Panc1 (cell line): ENCODE measurements around the gene RPP25.

Source experiments
- SIN3A ChIP-seq: IDR thresholded peaks from 2 replicates; pipeline ENCODE4 v1.6.1; 2012; ENCODE audit warnings: low read depth, mild to moderate bottlenecking, low read length, moderate library complexity, borderline replicate concordance; ENCODE audit not compliant: insufficient read depth
- TF ChIP-seq, protein P1 (sequence below): fragments of 450-650 bp; IDR thresholded peaks from 2 replicates; pipeline ENCODE4 v1.5.1; 2017; ENCODE audit warnings: mild to moderate bottlenecking
- TF ChIP-seq, protein P2 (sequence below), 2 experiments: IDR thresholded peaks; 2 replicates each; pipeline ENCODE4 v1.6.1; 2011 to 2012; ENCODE audit warnings: low read depth in 2 of 2, control low read depth in 1 of 2, low read length in 1 of 2, mild to moderate bottlenecking in 1 of 2, moderate library complexity in 1 of 2; ENCODE audit not compliant: insufficient read depth in 1 of 2

DNA sequence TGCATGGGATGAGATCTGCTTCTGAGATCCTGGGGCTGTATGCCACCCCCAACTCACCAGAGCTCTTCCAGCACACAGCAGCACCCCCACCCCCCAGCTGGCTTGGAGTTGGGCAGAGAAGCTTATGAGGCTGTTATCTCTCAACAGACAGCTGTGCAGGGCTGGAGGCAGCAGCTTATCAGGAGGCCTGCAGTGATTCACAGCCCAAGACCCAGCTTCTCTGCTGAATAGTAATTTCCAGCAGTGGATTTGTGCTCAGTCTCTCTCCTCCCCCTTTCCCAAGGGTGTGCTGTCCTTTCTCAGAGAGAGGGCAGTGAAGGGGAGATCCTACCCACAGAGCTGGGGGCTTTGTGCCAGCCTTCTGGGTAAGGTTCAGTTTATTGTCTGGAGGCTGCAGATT is 2.1 kb downstream of the RPP25 start:
- TF ChIP-seq SIN3A, result no peak
- TF ChIP-seq, protein P1, sequence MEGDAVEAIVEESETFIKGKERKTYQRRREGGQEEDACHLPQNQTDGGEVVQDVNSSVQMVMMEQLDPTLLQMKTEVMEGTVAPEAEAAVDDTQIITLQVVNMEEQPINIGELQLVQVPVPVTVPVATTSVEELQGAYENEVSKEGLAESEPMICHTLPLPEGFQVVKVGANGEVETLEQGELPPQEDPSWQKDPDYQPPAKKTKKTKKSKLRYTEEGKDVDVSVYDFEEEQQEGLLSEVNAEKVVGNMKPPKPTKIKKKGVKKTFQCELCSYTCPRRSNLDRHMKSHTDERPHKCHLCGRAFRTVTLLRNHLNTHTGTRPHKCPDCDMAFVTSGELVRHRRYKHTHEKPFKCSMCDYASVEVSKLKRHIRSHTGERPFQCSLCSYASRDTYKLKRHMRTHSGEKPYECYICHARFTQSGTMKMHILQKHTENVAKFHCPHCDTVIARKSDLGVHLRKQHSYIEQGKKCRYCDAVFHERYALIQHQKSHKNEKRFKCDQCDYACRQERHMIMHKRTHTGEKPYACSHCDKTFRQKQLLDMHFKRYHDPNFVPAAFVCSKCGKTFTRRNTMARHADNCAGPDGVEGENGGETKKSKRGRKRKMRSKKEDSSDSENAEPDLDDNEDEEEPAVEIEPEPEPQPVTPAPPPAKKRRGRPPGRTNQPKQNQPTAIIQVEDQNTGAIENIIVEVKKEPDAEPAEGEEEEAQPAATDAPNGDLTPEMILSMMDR, result no peak
- TF ChIP-seq, protein P2, sequence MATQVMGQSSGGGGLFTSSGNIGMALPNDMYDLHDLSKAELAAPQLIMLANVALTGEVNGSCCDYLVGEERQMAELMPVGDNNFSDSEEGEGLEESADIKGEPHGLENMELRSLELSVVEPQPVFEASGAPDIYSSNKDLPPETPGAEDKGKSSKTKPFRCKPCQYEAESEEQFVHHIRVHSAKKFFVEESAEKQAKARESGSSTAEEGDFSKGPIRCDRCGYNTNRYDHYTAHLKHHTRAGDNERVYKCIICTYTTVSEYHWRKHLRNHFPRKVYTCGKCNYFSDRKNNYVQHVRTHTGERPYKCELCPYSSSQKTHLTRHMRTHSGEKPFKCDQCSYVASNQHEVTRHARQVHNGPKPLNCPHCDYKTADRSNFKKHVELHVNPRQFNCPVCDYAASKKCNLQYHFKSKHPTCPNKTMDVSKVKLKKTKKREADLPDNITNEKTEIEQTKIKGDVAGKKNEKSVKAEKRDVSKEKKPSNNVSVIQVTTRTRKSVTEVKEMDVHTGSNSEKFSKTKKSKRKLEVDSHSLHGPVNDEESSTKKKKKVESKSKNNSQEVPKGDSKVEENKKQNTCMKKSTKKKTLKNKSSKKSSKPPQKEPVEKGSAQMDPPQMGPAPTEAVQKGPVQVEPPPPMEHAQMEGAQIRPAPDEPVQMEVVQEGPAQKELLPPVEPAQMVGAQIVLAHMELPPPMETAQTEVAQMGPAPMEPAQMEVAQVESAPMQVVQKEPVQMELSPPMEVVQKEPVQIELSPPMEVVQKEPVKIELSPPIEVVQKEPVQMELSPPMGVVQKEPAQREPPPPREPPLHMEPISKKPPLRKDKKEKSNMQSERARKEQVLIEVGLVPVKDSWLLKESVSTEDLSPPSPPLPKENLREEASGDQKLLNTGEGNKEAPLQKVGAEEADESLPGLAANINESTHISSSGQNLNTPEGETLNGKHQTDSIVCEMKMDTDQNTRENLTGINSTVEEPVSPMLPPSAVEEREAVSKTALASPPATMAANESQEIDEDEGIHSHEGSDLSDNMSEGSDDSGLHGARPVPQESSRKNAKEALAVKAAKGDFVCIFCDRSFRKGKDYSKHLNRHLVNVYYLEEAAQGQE (IDR thresholded peaks at IDR 0.05; ENCODE audit: insufficient read depth in 1 of 2, low read depth in 2 of 2, low read length in 1 of 2), result no peak
